SK-N-SH (cell line): ENCODE results near the gene DPEP2. TPM values are rescaled to one million over a fixed set of nuclear protein-coding genes. Genes with fewer than 3 reads are reported as not detected.

Experiments used
- CTCF ChIA-PET: fragments of 300-600, 350-600 bp; formaldehyde crosslinking; extraction: SDS; loops from one replicate; lab custom pipeline; 2021; lab: Yijun Ruan, JAX
- POLR2A ChIA-PET: fragments of 350-600 bp; sonication (Branson Sonifier 250); formaldehyde crosslinking; extraction: SDS; loops from one replicate; lab custom pipeline; 2020; ENCODE audit warnings: antibody characterized with exemption, inconsistent platforms; lab: Yijun Ruan, JAX
- DNase-seq: peaks from one replicate; pipeline ENCODE4 v3.0.0; 2012
- H2AFZ ChIP-seq: fragments of 200-600 bp; sonication (generic); 2 replicates; pipeline ENCODE4 v1.8.1; 2016; ENCODE audit warnings: antibody characterized with exemption, mild to moderate bottlenecking, low read depth
- H3F3A ChIP-seq: fragments of 200-600 bp; sonication (generic); replicated peaks from 2 replicates; pipeline ENCODE3; 2016; ENCODE audit warnings: antibody characterized with exemption, mild to moderate bottlenecking; ENCODE audit not compliant: insufficient read depth
- H3K27ac ChIP-seq, 2 experiments: fragments of 200-500 bp in 1 of 2; fragments of 200-600 bp in 1 of 2; sonication (Bioruptor generic) in 1 of 2; sonication (generic), shearing (Covaris generic) in 1 of 2; 2 replicates each; pipeline versions ENCODE4 v1.5.1 to v1.6.1; 2014 to 2016; ENCODE audit warnings: low read depth in 2 of 2, inconsistent platforms in 1 of 2, low read length in 1 of 2, mild to moderate bottlenecking in 1 of 2, mixed read lengths in 1 of 2
- H3K27me3 ChIP-seq: fragments of 200-600 bp; sonication (generic), shearing (Covaris generic); 2 replicates; pipeline ENCODE4 v1.6.1; 2016; ENCODE audit warnings: mixed run types; ENCODE audit not compliant: insufficient read depth
- H3K36me3 ChIP-seq, 2 experiments: fragments of 200-500 bp in 1 of 2; fragments of 200-600 bp in 1 of 2; sonication (Bioruptor generic) in 1 of 2; sonication (generic) in 1 of 2; replicated peaks in 1 of 2; 2 replicates each; pipeline versions ENCODE3 to v1.5.1; 2014 to 2016; ENCODE audit warnings: low read length in 1 of 2, mild to moderate bottlenecking in 1 of 2; ENCODE audit not compliant: insufficient read depth in 2 of 2, control insufficient read depth in 1 of 2
- H3K4me1 ChIP-seq, 2 experiments: fragments of 200-500 bp in 1 of 2; fragments of 200-600 bp in 1 of 2; sonication (Bioruptor generic) in 1 of 2; sonication (generic), shearing (Covaris generic) in 1 of 2; 2 replicates each; pipeline versions ENCODE4 v1.5.1 to v1.6.1; 2014 to 2016; ENCODE audit warnings: low read depth in 1 of 2, low read length in 1 of 2, mixed run types in 1 of 2; ENCODE audit not compliant: insufficient read depth in 2 of 2, control insufficient read depth in 1 of 2
- H3K4me2 ChIP-seq: fragments of 200-600 bp; sonication (generic), shearing (Covaris generic); 2 replicates; pipeline ENCODE4 v1.6.1; 2017; ENCODE audit warnings: mixed run types
- H3K4me3 ChIP-seq, 2 experiments: fragments of 200-500 bp in 1 of 2; fragments of 200-600 bp in 1 of 2; sonication (Bioruptor generic) in 1 of 2; sonication (generic), shearing (Covaris generic) in 1 of 2; 2 replicates each; pipeline versions ENCODE4 v1.5.1 to v1.8.1; 2014 to 2016; ENCODE audit warnings: low read depth in 2 of 2, inconsistent platforms in 1 of 2, low read length in 1 of 2, mild to moderate bottlenecking in 1 of 2, mixed read lengths in 1 of 2, moderate library complexity in 1 of 2
- H3K79me2 ChIP-seq: fragments of 200-600 bp; sonication (generic); 2 replicates; pipeline ENCODE4 v1.8.1; 2017; ENCODE audit warnings: mild to moderate bottlenecking; ENCODE audit not compliant: insufficient read depth
- H3K9ac ChIP-seq: fragments of 200-600 bp; sonication (generic); 2 replicates; pipeline ENCODE4 v1.6.1; 2017; ENCODE audit warnings: mixed run types
- H3K9me2 ChIP-seq: fragments of 200-600 bp; sonication (generic); 2 replicates; pipeline ENCODE4 v1.6.1; 2017; ENCODE audit warnings: mixed run types
- H3K9me3 ChIP-seq: fragments of 200-600 bp; sonication (generic); 2 replicates; pipeline ENCODE4 v1.6.1; 2017; ENCODE audit warnings: mixed run types, mild to moderate bottlenecking, moderate library complexity
- H4K20me1 ChIP-seq: fragments of 200-600 bp; sonication (generic); 2 replicates; pipeline ENCODE4 v1.6.1; 2017; ENCODE audit warnings: mild to moderate bottlenecking, mixed run types; ENCODE audit not compliant: insufficient read depth
- CTCF ChIP-seq: fragments of 200-600 bp; sonication (generic); IDR thresholded peaks from 2 replicates; pipeline ENCODE4 v1.6.1; 2017; ENCODE audit warnings: antibody characterized with exemption, mild to moderate bottlenecking, moderate library complexity
- EP300 ChIP-seq, 2 experiments: IDR thresholded peaks; 2 replicates each; pipeline versions ENCODE4 v1.4.0 to v1.6.1; 2012; ENCODE audit warnings: borderline replicate concordance in 1 of 2, low read depth in 1 of 2, low read length in 1 of 2
- FOSL2 ChIP-seq: IDR thresholded peaks from 2 replicates; pipeline ENCODE4 v1.4.0; 2012; ENCODE audit warnings: low read depth, mild to moderate bottlenecking, moderate library complexity, borderline replicate concordance
- FOXJ3 ChIP-seq: sonication (generic); formaldehyde crosslinking; IDR thresholded peaks from 2 replicates; pipeline ENCODE4 v1.5.1; 2020; ENCODE audit warnings: mild to moderate bottlenecking, missing genetic modification reagents
- GATA2 ChIP-seq: sonication (generic); formaldehyde crosslinking; IDR thresholded peaks from 2 replicates; pipeline ENCODE4 v1.5.0; 2020; ENCODE audit warnings: mild to moderate bottlenecking, missing genetic modification reagents
- MXI1 ChIP-seq: IDR thresholded peaks from 2 replicates; pipeline ENCODE4 v1.6.1; 2012; ENCODE audit warnings: mild to moderate bottlenecking, low read depth, low read length, improper control_type of control experiment
- NFIC ChIP-seq: IDR thresholded peaks from 2 replicates; pipeline ENCODE4 v1.4.0; 2012; ENCODE audit warnings: borderline replicate concordance
- NRF1 ChIP-seq: IDR thresholded peaks from 2 replicates; pipeline ENCODE4 v1.6.1; 2012; ENCODE audit warnings: low read depth, mild to moderate bottlenecking, low read length
- REST ChIP-seq: IDR thresholded peaks from 2 replicates; pipeline ENCODE4 v1.6.1; 2012; ENCODE audit warnings: mild to moderate bottlenecking, low read depth, low read length, moderate library complexity
- RFX5 ChIP-seq: IDR thresholded peaks from 2 replicates; pipeline ENCODE4 v1.6.1; 2012; ENCODE audit warnings: mild to moderate bottlenecking, improper control_type of control experiment, low read length
- TAF1 ChIP-seq: IDR thresholded peaks from 2 replicates; pipeline ENCODE4 v1.6.1; 2012; ENCODE audit warnings: low read depth, mild to moderate bottlenecking, low read length, moderate library complexity, borderline replicate concordance
- USF1 ChIP-seq: IDR thresholded peaks from 2 replicates; pipeline ENCODE4 v1.4.0; 2012; ENCODE audit warnings: low read depth, borderline replicate concordance
- YY1 ChIP-seq: IDR thresholded peaks from 2 replicates; pipeline ENCODE4 v1.4.0; 2012; ENCODE audit warnings: low read depth, mild to moderate bottlenecking
- WGBS: methylation state at CpG from one replicate; pipeline ENCODE4 v1.1.6; 2017; ENCODE audit warnings: low lambda C conversion rate; 5-methylcytosine and 5-hydroxymethylcytosine counted together
- polyA plus RNA-seq, 3 experiments: library from polyadenylated mRNA; depleted of rRNA; stranded (reverse); fragments of >200 nt; gene quantifications; 2 replicates each; pipeline ENCODE4 v1.2.3, GENCODE V29; 2012

Gene DPEP2
- polyA plus RNA-seq, 1 of the 3 experiments (the other 2 are of a cell fraction): not detected

- Histone ChIP-seq H3K36me3 (peaks cover 6 to 14% of the 10 kb centered on the region in 2 experiments), H3F3A (no peaks in the 10 kb centered on the region), H3K9me3 (no peaks in the 10 kb centered on the region), H3K4me2 (peak overlapping the region; percentile 93), H3K9me2 (no peaks in the 10 kb centered on the region), H3K27ac (no peak overlapping the region), H3K4me3 (peak overlapping the region in 1 of 2 experiments; percentile 98; a peak in 1 of 4 replicates), H3K4me1 (peaks cover 7 to 12% of the 10 kb centered on the region in 2 experiments; a peak in 2 of 4 replicates), H2AFZ (no peak overlapping the region), H3K27me3 (no peaks in the 10 kb centered on the region), H3K9ac (no peak overlapping the region), H4K20me1 (no peaks in the 10 kb centered on the region), H3K79me2 (peaks cover 45% of the 10 kb centered on the region)
- CTCF ChIA-PET: interaction anchor here (0.7 to 3.3 kb wide), 3 partner anchors 19 to 43 kb away, joined by 3 to 23 read pairs (median 6); no protein-coding TSS in a partner anchor
- POLR2A ChIA-PET: no interaction called here
- TF ChIP-seq CTCF (no peak), YY1 (no peak), USF1 (no peak), NFIC (no peak), FOSL2 (no peak), REST (no peak), MXI1 (no peak), FOXJ3 (CRISPR knock-in tag) (no peak), TAF1 (no peak), RFX5 (no peak), GATA2 (CRISPR knock-in tag) (no peak), EP300 (IDR thresholded peaks at IDR 0.05; ENCODE audit: borderline replicate concordance in 1 of 2, low read depth in 1 of 2, low read length in 1 of 2) (no peak), NRF1 (no peak)
- DNase-seq: no peak
- WGBS: 83% methylated on average over 8 of the region's 10 CpGs
Measured at GRCh38 chr16:68021490-68021889, 22.2 kb upstream of the DPEP2 start.
